ENCODE data around the gene NDUFV1. TPM values are rescaled to one million over a fixed set of nuclear protein-coding genes. Genes with fewer than 3 reads are reported as not detected.
A peak's percentile ranks its signal among the peaks of the same experiment; 100 is the strongest.

NDUFV1 gene
- polyA plus RNA-seq, 3 donors = 71.6 to 174 (median 72.1) TPM

DNA sequence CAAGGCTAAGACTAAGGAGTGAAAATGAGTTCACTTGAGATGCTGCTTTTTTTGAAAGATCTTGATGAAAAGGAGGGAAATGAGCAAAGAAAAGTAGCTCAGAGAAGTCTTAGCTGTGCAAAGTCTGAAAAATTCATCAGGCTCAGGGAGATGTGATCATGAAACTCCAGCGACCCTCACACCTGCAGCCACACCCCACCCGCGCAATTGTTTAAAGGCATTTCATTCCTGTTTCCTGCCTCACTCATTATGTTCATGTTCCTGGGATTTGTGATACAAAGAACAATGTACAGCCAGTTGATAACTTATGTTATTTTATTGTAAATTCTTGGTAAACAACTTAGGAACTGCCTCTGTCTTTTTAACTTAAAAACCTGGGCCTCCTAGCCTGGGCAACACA, 31.8 kb upstream of the NDUFV1 start:
- Histone ChIP-seq H3K79me2 (ENCODE audit: insufficient read depth, low read length) (no peaks in the 10 kb centered on the region), H3K9ac (ENCODE audit: insufficient read depth, low read length, poor library complexity, severe bottlenecking) (no peak overlapping the region), H2AFZ (ENCODE audit: insufficient read depth, low read depth, low read length, poor library complexity, severe bottlenecking) (no peak overlapping the region), H3K36me3 (replicated peaks in 1 of 2; ENCODE audit: control insufficient read depth in 1 of 2, insufficient read depth in 2 of 2, low read length in 2 of 2) (no peaks in the 10 kb centered on the region), H3K4me3 (replicated peaks in 1 of 3; ENCODE audit: low read depth in 2 of 3, low read length in 3 of 3) (no peak overlapping the region), H3K4me2 (replicated peaks; ENCODE audit: extremely low read depth, low read length, poor library complexity, severe bottlenecking) (no peak overlapping the region), H4K20me1 (ENCODE audit: insufficient read depth, low read length) (no peaks in the 10 kb centered on the region), H3K27ac (ENCODE audit: low read depth in 1 of 2, low read length in 2 of 2) (no peak overlapping the region), H3K27me3 (ENCODE audit: control insufficient read depth in 2 of 2, insufficient read depth in 2 of 2, low read length in 2 of 2) (no peaks in the 10 kb centered on the region), H3K4me1 (ENCODE audit: control insufficient read depth in 1 of 2, insufficient read depth in 2 of 2, low read length in 2 of 2) (peaks cover 10% of the 10 kb centered on the region in 2 donors), H3K9me3 (replicated peaks in 1 of 2; ENCODE audit: control insufficient read depth in 1 of 2, insufficient read depth in 1 of 2, low read length in 2 of 2) (no peaks in the 10 kb centered on the region)
- Mint-ChIP-seq H3K27me3 (ENCODE audit: low read depth in 3 of 3) (peaks cover 8 to 27% (median 20%) of the 10 kb centered on the region in 3 donors), H3K9me3 (peaks cover 0 to 5% (median 0%) of the 10 kb centered on the region in 7 donors), H3K4me1 (peaks cover 13% of the 10 kb centered on the region), H3K36me3 (no peaks in the 10 kb centered on the region), H3K4me3 (no peak overlapping the region), H3K27ac (peak overlapping the region in 1 of 7 donors; percentile 43)
- TF ChIP-seq, protein P1, sequence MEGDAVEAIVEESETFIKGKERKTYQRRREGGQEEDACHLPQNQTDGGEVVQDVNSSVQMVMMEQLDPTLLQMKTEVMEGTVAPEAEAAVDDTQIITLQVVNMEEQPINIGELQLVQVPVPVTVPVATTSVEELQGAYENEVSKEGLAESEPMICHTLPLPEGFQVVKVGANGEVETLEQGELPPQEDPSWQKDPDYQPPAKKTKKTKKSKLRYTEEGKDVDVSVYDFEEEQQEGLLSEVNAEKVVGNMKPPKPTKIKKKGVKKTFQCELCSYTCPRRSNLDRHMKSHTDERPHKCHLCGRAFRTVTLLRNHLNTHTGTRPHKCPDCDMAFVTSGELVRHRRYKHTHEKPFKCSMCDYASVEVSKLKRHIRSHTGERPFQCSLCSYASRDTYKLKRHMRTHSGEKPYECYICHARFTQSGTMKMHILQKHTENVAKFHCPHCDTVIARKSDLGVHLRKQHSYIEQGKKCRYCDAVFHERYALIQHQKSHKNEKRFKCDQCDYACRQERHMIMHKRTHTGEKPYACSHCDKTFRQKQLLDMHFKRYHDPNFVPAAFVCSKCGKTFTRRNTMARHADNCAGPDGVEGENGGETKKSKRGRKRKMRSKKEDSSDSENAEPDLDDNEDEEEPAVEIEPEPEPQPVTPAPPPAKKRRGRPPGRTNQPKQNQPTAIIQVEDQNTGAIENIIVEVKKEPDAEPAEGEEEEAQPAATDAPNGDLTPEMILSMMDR (IDR thresholded peaks at IDR 0.05) = no peak
- no peak for DNase-seq
- no CpG with 5 or more reads among the region's 3 CpGs for WGBS (ENCODE audit: insufficient coverage)
- intact Hi-C loops (cut with micrococcal nuclease) = loop anchor here (5.0 kb wide), 3 partner anchors 32 to 137 kb away; partner anchors contain the start of gene NDUFV1 (in 2 of the 2)

DNA sequence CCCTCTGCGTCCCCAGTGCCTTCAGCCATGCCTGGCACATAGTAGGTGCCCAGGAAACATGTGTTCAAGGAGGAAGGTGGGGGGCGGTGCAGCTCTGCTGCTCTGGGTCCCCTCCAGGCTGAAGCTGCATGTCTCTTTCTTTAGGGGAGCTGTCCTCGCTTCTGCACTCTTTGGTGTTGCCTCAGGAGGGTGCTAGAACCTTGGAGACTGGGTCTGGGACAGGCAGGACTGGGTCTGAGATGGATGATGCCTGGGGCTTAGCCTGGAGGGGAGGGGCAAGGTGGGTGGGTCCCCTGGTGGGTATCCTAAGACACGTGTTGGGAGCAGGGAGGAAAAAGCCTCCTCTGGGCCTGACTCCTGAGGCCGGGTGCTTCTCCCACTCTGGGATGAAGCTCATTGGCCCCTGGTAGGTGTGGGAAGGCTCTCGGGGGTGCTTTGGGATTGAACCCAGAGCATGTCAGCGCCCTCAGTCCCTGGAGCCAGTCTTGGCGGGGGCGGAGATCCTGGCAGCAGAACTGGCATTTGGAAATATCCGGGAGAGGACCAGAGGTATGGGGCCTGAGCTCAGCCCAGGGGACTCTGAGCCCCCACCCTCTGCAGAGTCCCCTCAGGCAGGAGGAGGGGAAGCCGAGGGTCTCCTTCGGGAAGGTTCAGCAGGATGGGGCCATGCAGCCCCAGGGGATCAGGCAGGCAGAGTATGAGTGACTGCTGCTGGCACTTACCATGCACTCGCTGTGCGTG, 29.8 kb upstream of the NDUFV1 start:
- H3K79me2 ChIP-seq (ENCODE audit: insufficient read depth, low read length) = no peaks in the 10 kb centered on the region
- H3K27me3 ChIP-seq (ENCODE audit: control insufficient read depth in 2 of 2, insufficient read depth in 2 of 2, low read length in 2 of 2) = no peaks in the 10 kb centered on the region
- no peak overlapping the region for H3K4me3 Mint-ChIP-seq
- no peak overlapping the region for H3K9ac ChIP-seq (ENCODE audit: insufficient read depth, low read length, poor library complexity, severe bottlenecking)
- H3K9me3 Mint-ChIP-seq = no peaks in the 10 kb centered on the region
- intact Hi-C loops (cut with micrococcal nuclease) = no loop called here
- H2AFZ ChIP-seq (ENCODE audit: insufficient read depth, low read depth, low read length, poor library complexity, severe bottlenecking) = no peak overlapping the region
- H3K27me3 Mint-ChIP-seq (ENCODE audit: low read depth in 3 of 3) = peaks cover 8 to 28% (median 18%) of the 10 kb centered on the region in 3 donors
- peaks cover 17% of the 10 kb centered on the region for H3K4me1 Mint-ChIP-seq
- no peak overlapping the region for H3K27ac ChIP-seq (ENCODE audit: low read depth in 1 of 2, low read length in 2 of 2)
- no peak overlapping the region for H3K27ac Mint-ChIP-seq
- no peak overlapping the region for H3K4me3 ChIP-seq (replicated peaks in 1 of 3; ENCODE audit: low read depth in 2 of 3, low read length in 3 of 3)
- H3K9me3 ChIP-seq (replicated peaks in 1 of 2; ENCODE audit: control insufficient read depth in 1 of 2, insufficient read depth in 1 of 2, low read length in 2 of 2) = no peaks in the 10 kb centered on the region
- peaks cover 11 to 12% of the 10 kb centered on the region in 2 donors for H3K4me1 ChIP-seq (ENCODE audit: control insufficient read depth in 1 of 2, insufficient read depth in 2 of 2, low read length in 2 of 2)
- no peak overlapping the region for H3K4me2 ChIP-seq (replicated peaks; ENCODE audit: extremely low read depth, low read length, poor library complexity, severe bottlenecking)
- H4K20me1 ChIP-seq (ENCODE audit: insufficient read depth, low read length) = no peaks in the 10 kb centered on the region
- no peaks in the 10 kb centered on the region for H3K36me3 ChIP-seq (replicated peaks in 1 of 2; ENCODE audit: control insufficient read depth in 1 of 2, insufficient read depth in 2 of 2, low read length in 2 of 2)
- no peak for DNase-seq
- TF ChIP-seq, protein P1 (IDR thresholded peaks at IDR 0.05) = no peak
- 96% methylated on average over 12 of the region's 14 CpGs for whole genome bisulfite sequencing (ENCODE audit: insufficient coverage)
- no peaks in the 10 kb centered on the region for H3K36me3 Mint-ChIP-seq
